ENCODE results near the gene DHX9.

Gene DHX9

DNA sequence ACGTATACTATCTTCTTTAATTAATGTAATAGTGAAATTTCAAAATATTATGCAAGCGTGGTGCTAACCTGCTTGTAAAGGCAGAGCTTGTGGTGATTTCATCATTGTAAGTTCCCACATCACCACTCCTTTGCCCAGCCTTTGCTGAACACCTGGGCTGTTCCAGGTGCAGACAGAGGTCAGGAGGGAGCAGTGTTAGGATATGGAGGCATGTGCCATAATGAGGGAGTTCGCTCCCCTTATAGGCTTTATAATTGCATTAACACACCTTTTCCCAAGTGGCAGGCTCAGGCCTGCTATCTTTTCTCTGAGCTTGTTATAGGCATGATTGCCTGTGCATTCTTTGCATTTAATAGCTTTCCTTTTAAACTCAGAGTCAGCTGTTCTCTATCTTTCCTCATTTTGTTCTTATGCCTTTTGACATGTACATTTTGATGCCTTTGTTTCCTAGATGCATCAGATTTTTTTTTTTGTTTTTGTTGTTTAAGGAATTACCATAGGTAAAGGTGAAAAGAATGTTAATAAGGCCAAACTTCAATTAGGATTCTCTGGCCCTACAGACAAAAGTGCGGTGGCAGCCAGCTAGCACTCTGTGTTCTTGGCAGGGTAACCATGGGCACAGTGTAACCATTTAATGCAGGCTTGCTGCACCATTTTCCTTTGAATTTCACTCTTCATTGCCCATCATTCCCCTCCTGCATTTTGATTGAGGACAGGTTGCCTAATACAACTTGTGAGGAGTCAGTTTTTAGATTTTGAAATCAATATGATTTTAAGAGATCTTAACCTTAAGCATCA, 36.9 kb upstream of the DHX9 start:
- Histone ChIP-seq H3K9me3 (no peaks in the 10 kb centered on the region), H3K27me3 (no peaks in the 10 kb centered on the region), H3K36me3 (0 out of 2 replicates have a peak, but pooled peaks cover 5% of the 10 kb centered on the region), H3K4me1 (no peaks in the 10 kb centered on the region), H3K4me3 (ENCODE audit: low read depth, low read length) (no peak overlapping the region)
- TF ChIP-seq, protein P1, sequence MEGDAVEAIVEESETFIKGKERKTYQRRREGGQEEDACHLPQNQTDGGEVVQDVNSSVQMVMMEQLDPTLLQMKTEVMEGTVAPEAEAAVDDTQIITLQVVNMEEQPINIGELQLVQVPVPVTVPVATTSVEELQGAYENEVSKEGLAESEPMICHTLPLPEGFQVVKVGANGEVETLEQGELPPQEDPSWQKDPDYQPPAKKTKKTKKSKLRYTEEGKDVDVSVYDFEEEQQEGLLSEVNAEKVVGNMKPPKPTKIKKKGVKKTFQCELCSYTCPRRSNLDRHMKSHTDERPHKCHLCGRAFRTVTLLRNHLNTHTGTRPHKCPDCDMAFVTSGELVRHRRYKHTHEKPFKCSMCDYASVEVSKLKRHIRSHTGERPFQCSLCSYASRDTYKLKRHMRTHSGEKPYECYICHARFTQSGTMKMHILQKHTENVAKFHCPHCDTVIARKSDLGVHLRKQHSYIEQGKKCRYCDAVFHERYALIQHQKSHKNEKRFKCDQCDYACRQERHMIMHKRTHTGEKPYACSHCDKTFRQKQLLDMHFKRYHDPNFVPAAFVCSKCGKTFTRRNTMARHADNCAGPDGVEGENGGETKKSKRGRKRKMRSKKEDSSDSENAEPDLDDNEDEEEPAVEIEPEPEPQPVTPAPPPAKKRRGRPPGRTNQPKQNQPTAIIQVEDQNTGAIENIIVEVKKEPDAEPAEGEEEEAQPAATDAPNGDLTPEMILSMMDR (IDR thresholded peaks at IDR 0.05; ENCODE audit: low read depth, low read length): no peak
- no peak for DNase-seq

DNA sequence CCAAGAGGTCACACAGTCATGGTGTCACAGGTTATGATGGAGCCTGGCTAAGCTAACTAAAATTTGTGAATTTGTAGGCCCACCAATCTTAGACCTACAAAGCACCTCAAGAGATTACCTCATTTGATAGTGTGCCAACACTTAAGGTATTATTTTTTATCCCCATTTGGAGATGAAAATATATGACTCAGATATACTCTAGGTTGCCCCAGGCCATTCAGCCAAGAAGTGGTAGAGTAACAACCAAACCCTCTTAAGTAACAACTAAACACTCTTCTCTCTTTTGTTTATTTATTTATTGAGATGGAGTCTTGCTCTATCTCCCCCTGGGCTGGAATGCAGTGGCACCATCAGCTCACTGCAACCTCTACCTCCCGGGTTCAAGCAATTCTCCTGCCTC, 35.3 kb upstream of the DHX9 start:
- Histone ChIP-seq H3K27me3 (no peaks in the 10 kb centered on the region), H3K4me1 (no peaks in the 10 kb centered on the region), H3K4me3 (ENCODE audit: low read depth, low read length) (no peak overlapping the region), H3K36me3 (0 out of 2 replicates have a peak, but pooled peaks cover 5% of the 10 kb centered on the region), H3K9me3 (no peaks in the 10 kb centered on the region)
- no peak for DNase-seq
- TF ChIP-seq, protein P1 (IDR thresholded peaks at IDR 0.05; ENCODE audit: low read depth, low read length): no peak

DNA sequence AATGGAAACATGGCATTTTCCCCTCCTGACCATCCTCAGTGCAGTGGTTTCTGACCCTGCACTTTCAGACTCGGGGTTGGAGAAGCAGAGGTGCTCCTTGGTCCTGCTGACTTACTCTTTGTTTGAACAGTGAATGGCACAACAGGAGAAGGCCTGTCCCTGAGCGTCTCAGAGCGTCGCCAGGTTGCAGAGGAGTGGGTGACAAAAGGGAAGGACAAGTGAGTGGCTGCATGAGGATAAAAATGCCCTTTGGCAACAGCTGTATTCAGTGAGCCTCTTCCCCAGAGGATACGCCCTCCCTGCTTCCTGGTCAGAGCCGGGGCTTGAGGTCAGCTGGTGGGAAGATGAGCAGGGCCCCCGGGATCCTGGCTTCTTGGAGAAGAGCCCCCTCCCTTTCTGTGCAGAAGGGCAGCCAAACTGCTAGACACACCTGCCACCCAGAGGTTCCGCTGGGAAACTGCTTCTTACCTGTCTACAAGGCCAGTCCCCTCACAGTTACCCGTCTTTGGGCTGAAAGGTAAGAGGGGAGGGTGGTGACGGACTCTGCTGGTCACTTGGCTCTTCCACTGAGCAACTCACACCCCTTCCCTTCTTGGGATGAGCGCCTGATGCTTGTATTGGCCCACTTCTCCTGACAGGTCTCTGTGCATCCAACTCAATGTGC, 33.0 kb upstream of the DHX9 start:
- Histone ChIP-seq H3K27me3 (no peaks in the 10 kb centered on the region), H3K36me3 (0 out of 2 replicates have a peak, but pooled peaks cover 5% of the 10 kb centered on the region), H3K4me3 (ENCODE audit: low read depth, low read length) (no peak overlapping the region), H3K9me3 (no peaks in the 10 kb centered on the region), H3K4me1 (no peaks in the 10 kb centered on the region)
- TF ChIP-seq, protein P1 (IDR thresholded peaks at IDR 0.05; ENCODE audit: low read depth, low read length): peak; percentile 38
- DNase-seq: peak; percentile 16

DNA sequence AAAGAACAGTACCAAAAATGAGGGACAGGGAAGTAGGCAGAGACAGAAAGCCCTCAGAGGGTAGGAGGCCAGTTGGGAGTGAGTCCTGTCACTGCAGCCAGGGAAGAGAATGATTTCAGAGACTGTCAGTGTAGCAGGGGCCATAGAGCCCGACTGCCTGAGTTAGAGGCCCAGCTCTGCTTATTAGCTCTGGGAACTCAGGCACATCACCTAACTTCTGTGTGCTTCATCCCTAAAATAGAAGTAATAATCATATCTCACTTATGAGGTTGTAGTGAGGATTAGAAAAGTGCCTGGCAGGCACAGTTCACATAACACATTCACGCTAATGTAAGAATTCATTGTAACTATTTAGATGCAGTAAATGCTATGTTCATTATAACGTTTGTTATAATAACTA, 31.2 kb upstream of the DHX9 start:
- Histone ChIP-seq H3K4me3 (ENCODE audit: low read depth, low read length) (no peak overlapping the region), H3K36me3 (0 out of 2 replicates have a peak, but pooled peaks cover 5% of the 10 kb centered on the region), H3K27me3 (no peaks in the 10 kb centered on the region), H3K4me1 (no peaks in the 10 kb centered on the region), H3K9me3 (no peaks in the 10 kb centered on the region)
- DNase-seq: no peak
- TF ChIP-seq, protein P1 (IDR thresholded peaks at IDR 0.05; ENCODE audit: low read depth, low read length): no peak

DNA sequence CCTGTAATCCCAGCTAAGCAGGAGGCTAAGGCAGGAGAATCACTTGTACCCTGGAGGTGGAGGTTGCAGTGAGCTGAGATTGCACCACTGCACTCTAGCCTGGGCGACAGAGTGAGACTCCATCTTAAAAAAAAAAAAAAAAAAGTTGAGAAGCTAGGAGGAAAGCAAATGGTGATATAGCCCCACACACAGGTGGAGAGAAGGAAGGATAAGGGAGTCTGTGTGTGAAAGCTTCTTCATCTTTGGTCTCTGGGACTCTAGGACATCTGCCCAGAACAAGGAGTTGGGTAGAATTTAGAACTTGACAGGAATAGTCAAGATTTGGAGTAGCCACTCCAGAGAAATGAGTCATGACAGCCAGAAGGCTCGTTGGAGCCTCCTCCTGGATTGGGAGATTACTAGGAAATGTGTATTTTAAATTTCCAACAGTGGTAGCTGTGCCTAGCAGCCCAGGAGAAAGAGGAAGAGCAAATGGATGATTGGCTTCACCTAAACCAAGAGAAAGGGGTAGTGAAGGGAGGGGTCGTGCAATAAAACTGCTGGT, 29.7 kb upstream of the DHX9 start:
- Histone ChIP-seq H3K9me3 (no peaks in the 10 kb centered on the region), H3K36me3 (0 out of 2 replicates have a peak, but pooled peaks cover 3% of the 10 kb centered on the region), H3K4me3 (ENCODE audit: low read depth, low read length) (no peak overlapping the region), H3K27me3 (no peaks in the 10 kb centered on the region), H3K4me1 (no peaks in the 10 kb centered on the region)
- no peak for DNase-seq
- TF ChIP-seq, protein P1 (IDR thresholded peaks at IDR 0.05; ENCODE audit: low read depth, low read length): no peak

Data from BE2C (cell line).